ENCODE results near the gene LVRN. TPM values are rescaled to one million over a fixed set of nuclear protein-coding genes. Genes with fewer than 3 reads are reported as not detected.

Gene LVRN
- total RNA-seq, 4 donors from 2014 or later, result 1.4 to 7.6 TPM; not detected in 2

DNA sequence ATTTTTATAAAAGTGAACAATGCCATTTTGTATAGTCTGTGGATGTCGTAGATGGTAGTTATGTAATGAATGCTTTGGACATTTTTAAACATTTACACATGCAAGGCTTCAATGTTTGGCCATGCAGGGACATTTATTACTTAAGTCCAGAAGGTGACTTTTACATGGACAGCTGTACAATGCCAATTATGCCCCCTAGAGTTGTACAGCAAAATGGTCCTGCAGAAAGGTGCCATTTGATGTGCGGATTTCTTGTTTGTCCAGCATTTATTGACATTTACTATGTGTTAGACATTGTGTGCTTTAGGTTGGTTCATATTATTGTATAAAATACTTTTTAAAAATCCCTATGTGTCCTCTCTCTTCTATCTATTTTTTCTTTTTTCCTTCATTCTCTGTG is 100.1 kb downstream of the LVRN start:
- TF ChIP-seq POLR2AphosphoS5 (IDR thresholded peaks at IDR 0.05), result no peak
- TF ChIP-seq POLR2A (IDR thresholded peaks at IDR 0.05), result no peak
- TF ChIP-seq, protein P1, sequence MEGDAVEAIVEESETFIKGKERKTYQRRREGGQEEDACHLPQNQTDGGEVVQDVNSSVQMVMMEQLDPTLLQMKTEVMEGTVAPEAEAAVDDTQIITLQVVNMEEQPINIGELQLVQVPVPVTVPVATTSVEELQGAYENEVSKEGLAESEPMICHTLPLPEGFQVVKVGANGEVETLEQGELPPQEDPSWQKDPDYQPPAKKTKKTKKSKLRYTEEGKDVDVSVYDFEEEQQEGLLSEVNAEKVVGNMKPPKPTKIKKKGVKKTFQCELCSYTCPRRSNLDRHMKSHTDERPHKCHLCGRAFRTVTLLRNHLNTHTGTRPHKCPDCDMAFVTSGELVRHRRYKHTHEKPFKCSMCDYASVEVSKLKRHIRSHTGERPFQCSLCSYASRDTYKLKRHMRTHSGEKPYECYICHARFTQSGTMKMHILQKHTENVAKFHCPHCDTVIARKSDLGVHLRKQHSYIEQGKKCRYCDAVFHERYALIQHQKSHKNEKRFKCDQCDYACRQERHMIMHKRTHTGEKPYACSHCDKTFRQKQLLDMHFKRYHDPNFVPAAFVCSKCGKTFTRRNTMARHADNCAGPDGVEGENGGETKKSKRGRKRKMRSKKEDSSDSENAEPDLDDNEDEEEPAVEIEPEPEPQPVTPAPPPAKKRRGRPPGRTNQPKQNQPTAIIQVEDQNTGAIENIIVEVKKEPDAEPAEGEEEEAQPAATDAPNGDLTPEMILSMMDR (IDR thresholded peaks at IDR 0.05), result no peak
- TF ChIP-seq EP300 (IDR thresholded peaks at IDR 0.05; ENCODE audit: low read depth), result no peak
- Histone ChIP-seq H3K9me3 (no peaks in the 10 kb centered on the region), H3K4me1 (no peaks in the 10 kb centered on the region), H3K27me3 (peaks cover 24% of the 10 kb centered on the region), H3K36me3 (no peaks in the 10 kb centered on the region), H3K27ac (no peak overlapping the region), H3K4me3 (no peak overlapping the region)
- intact Hi-C loops (cut with DNase I; ENCODE audit: low total_unique reads), result no loop called here
- no peak for DNase-seq
- 43 to 57% methylated on average over 2 of the region's 2 CpGs for WGBS, 2 donors (ENCODE audit: low coverage in 1 of 2)
- in situ Hi-C loops (cut with MboI; ENCODE audit: low pct_ligation_motif_present in 1 of 4, low pct_unique_long_range_greater_than_20kb in 1 of 4, low sequenced_read_pairs in 3 of 4), result loop anchor here (25.0 kb wide), 2 partner anchors 225 to 750 kb away; partner anchors contain the start of genes AP3S1 (in 1 of the 4) and ATG12 (in 1 of the 4)

DNA sequence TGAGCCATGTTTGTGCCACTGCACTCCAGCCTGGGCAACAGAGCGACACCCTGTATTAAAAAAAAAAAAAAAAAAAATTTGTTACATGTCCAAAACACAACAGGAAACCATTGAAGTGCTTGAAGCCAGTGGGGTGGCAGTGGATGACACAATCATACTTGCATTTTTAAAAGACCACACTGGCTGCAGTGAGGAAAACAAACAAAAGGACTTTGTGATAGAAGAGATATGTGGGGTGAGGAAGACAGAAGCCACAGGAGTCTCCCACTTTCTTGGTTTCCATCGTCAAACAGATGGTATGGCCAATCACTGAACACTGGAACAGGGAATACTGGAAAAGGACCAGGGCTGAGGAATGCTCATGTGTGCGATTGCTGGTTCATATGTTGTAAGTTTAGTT is 101.7 kb downstream of the LVRN start:
- Histone ChIP-seq H3K27me3 (peaks cover 28% of the 10 kb centered on the region), H3K27ac (no peak overlapping the region), H3K4me3 (no peak overlapping the region), H3K4me1 (no peaks in the 10 kb centered on the region), H3K9me3 (no peaks in the 10 kb centered on the region), H3K36me3 (no peaks in the 10 kb centered on the region)
- no peak for DNase-seq
- TF ChIP-seq, protein P1 (IDR thresholded peaks at IDR 0.05), result no peak
- no peak for TF ChIP-seq POLR2AphosphoS5 (IDR thresholded peaks at IDR 0.05)
- TF ChIP-seq POLR2A (IDR thresholded peaks at IDR 0.05), result no peak
- no peak for TF ChIP-seq EP300 (IDR thresholded peaks at IDR 0.05; ENCODE audit: low read depth)
- intact Hi-C loops (cut with DNase I; ENCODE audit: low total_unique reads) (no loop called here), in situ Hi-C loops (cut with MboI; ENCODE audit: low pct_ligation_motif_present in 1 of 4, low pct_unique_long_range_greater_than_20kb in 1 of 4, low sequenced_read_pairs in 3 of 4) (loop anchor here (25.0 kb wide), 2 partner anchors 227 to 752 kb away; partner anchors contain the start of genes AP3S1 (in 1 of the 4) and ATG12 (in 1 of the 4))
- 84 to 94% methylated on average over 2 to 3 of the region's 3 CpGs for WGBS, 2 donors (ENCODE audit: low coverage in 1 of 2)

DNA sequence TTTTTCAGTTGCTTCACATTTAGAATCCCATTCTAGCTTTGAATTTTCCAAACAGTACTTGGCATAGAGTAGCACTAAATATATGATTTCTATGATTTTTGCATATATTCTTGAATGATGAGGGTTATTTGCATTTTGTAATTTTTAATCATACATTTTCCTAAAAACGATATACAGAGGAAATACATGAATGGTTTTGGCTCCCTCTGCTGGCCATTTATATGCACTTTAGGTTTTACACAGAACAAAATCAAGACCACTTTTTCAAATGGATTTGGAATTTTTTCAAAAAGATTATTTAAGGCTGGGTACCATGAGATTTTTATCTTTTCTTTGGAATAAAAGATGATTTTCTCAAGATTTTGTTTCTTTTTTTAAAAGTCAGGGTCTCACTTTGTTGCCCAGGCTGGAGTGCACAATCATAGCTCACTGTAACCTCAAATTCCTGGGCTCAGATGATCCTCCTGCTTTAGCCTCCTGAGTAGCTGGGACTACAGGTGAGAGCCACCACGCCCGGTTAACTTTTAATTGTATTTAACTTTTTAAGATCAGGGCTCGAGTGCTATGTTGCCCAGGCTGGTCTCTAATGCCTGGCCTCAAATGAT is 105.9 kb downstream of the LVRN start:
- in situ Hi-C loops (cut with MboI; ENCODE audit: low pct_ligation_motif_present in 1 of 4, low pct_unique_long_range_greater_than_20kb in 1 of 4, low sequenced_read_pairs in 3 of 4) (loop anchor here (25.0 kb wide), 2 partner anchors 231 to 756 kb away; partner anchors contain the start of genes AP3S1 (in 1 of the 4) and ATG12 (in 1 of the 4)), intact Hi-C loops (cut with DNase I; ENCODE audit: low total_unique reads) (no loop called here)
- H3K9me3 ChIP-seq, result no peaks in the 10 kb centered on the region
- no peak overlapping the region for H3K4me3 ChIP-seq
- no peak overlapping the region for H3K27ac ChIP-seq
- WGBS, 2 donors (ENCODE audit: low coverage in 1 of 2), result 9 to 15% methylated on average over 3 to 4 of the region's 4 CpGs
- H3K4me1 ChIP-seq, result no peaks in the 10 kb centered on the region
- no peaks in the 10 kb centered on the region for H3K36me3 ChIP-seq
- TF ChIP-seq, protein P1 (IDR thresholded peaks at IDR 0.05), result peak; percentile 70 to 89 (median 86)
- TF ChIP-seq POLR2AphosphoS5 (IDR thresholded peaks at IDR 0.05), result no peak
- H3K27me3 ChIP-seq, result peaks cover 19% of the 10 kb centered on the region
- no peak for DNase-seq

DNA sequence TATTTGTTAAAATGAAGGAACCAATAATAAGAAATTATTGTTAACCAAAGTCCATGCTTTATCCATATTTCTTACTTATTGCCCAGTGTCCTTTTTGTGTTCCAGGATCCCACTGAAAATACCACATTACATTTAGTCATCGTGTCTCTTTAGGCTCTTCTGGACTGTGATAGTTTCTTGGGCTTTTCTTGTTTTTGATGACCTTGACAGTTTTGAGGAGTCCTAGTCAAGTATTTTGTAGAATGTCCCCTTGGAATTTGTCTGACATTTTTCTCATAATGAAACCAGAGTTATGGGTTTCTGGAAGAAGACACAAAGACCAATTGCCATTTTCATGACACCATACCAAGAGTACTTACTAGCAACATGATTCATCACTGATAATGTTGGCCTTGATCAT is 108.9 kb downstream of the LVRN start:
- 95% methylated on average over 1 of the region's 1 CpG; no CpG with 5 or more reads in 1 of the 2 donors for WGBS, 2 donors (ENCODE audit: low coverage in 1 of 2)
- H3K27me3 ChIP-seq, result peaks cover 16% of the 10 kb centered on the region
- H3K4me1 ChIP-seq, result peaks cover 0 to 3% (median 0%) of the 10 kb centered on the region in 4 donors
- intact Hi-C loops (cut with DNase I; ENCODE audit: low total_unique reads), result no loop called here
- no peaks in the 10 kb centered on the region for H3K36me3 ChIP-seq
- in situ Hi-C loops (cut with MboI; ENCODE audit: low pct_ligation_motif_present in 1 of 4, low pct_unique_long_range_greater_than_20kb in 1 of 4, low sequenced_read_pairs in 3 of 4), result loop anchor here (10.0 to 25.0 kb wide), 3 partner anchors 234 to 759 kb away; partner anchors contain the start of genes AP3S1 (in 1 of the 4), ATG12 (in 1 of the 4) and TMED7 (in 1 of the 4)
- TF ChIP-seq POLR2A (IDR thresholded peaks at IDR 0.05), result no peak
- TF ChIP-seq, protein P1 (IDR thresholded peaks at IDR 0.05), result no peak
- no peak for TF ChIP-seq POLR2AphosphoS5 (IDR thresholded peaks at IDR 0.05)
- no peak overlapping the region for H3K4me3 ChIP-seq
- no peaks in the 10 kb centered on the region for H3K9me3 ChIP-seq
- no peak for DNase-seq
- H3K27ac ChIP-seq, result no peak overlapping the region
